H1 (cell line): Measurements from ENCODE around the gene CHRNA3. TPM values are rescaled to one million over a fixed set of nuclear protein-coding genes. Genes with fewer than 3 reads are reported as not detected.

Experiments used
- KDM4A ChIP-seq: IDR thresholded peaks from one replicate; pipeline ENCODE4 v1.7.1; 2012; ENCODE audit warnings: low read depth, mild to moderate bottlenecking, moderate library complexity, low read length, inconsistent platforms; ENCODE audit not compliant: severe bottlenecking
- RFX5 ChIP-seq: IDR thresholded peaks from 2 replicates; pipeline ENCODE4 v1.6.1; 2011; ENCODE audit warnings: low read depth, low read length, improper control_type of control experiment, borderline replicate concordance
- RXRA ChIP-seq: IDR thresholded peaks from 2 replicates; pipeline ENCODE4 v1.6.1; 2011; ENCODE audit warnings: low read depth, mild to moderate bottlenecking, low read length, moderate library complexity; ENCODE audit not compliant: insufficient read depth
- polyA plus RNA-seq, 7 experiments: library from polyadenylated mRNA; depleted of rRNA in 3 of 7; stranded (reverse) in 5 of 7; unstranded in 2 of 7; fragments of >200 nt in 5 of 7; fragments of 200-250 nt in 2 of 7; gene quantifications; 1 replicate in 5 of 7; 2 replicates in 1 of 7; 4 replicates in 1 of 7; pipeline versions ENCODE4 v1.2.1 to v1.2.3, GENCODE V29; 2011 to 2013; ENCODE audit warnings: missing spikeins in 2 of 7, mixed read lengths in 2 of 7
- total RNA-seq: library from RNA; stranded (reverse); fragmentation: NEBNext Ultra II Directional; extraction: Animal tissue kit (Norgen Biotek cat#: 25700); gene quantifications from 2 replicates; pipeline ENCODE4 v1.2.1, GENCODE V29; 2021

The CHRNA3 gene
- total and polyA plus RNA-seq, 2 of the 8 experiments (the other 6 are each of a cell fraction or from before 2014, with no cell fraction given): 2.1 to 4.7 TPM

- no peak for TF ChIP-seq RXRA
- no peak for TF ChIP-seq KDM4A
- no peak for TF ChIP-seq RFX5
Measured at GRCh38 chr15:78637776-78638435, 17.1 kb upstream of the CHRNA3 start (continued).
